ENCODE results near the gene PRR7.
"Not testable (repeated sequence)": the region's sequence is repeated elsewhere in the genome, so short reads cannot be mapped to it uniquely, and the experiment has no call there.

The PRR7 gene, protein sequence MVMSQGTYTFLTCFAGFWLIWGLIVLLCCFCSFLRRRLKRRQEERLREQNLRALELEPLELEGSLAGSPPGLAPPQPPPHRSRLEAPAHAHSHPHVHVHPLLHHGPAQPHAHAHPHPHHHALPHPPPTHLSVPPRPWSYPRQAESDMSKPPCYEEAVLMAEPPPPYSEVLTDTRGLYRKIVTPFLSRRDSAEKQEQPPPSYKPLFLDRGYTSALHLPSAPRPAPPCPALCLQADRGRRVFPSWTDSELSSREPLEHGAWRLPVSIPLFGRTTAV

DNA sequence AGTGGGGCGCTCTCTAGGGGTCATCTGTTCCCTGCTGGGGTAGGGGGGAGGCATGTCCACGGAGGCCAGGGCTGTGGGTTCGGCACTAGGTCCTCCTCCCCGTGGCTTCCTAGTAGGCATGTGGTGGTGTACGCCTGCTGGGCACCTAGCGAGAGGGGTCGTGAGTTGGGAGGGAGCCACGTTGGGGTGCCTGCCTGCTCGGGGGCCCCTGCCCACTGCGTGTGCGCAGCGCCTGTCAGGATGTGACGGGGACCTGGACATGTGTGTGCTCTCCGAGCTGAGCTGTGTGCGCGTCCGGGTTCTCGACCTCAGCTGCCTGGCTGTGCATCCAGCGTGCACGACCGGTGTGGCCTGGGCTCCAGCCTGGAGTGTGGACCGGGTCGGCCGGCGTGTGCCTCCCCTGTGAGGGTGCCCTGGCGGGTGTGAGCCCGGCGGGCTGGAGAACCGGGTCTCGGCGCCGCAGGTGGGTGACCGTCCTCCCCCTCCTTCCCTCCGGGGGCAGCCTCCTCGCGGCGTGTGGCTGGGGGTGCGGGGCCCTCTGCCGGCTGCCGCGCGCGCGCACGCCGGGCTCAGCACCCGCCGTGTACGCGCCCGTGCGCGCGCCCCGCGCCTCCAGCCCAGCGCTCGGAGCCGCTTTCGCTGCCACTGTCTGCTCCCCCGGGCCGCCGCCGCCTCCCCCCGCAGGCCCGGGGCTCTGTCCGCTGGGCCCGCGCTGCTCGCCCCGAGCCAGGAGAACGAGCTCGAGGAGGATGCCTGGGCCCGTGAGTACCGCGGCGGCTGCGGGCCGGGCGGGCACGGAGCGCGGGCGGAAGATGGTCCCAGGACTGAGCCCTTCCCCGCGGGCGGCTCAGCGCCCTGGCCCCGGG, at the start of gene PRR7:
TSS of gene PRR7 (plus strand) at position 615 of the 866 bp plus-strand sequence. CDS start 8,254 bp downstream, outside the sequence.
- peak; percentile 44 for DNase-seq

DNA sequence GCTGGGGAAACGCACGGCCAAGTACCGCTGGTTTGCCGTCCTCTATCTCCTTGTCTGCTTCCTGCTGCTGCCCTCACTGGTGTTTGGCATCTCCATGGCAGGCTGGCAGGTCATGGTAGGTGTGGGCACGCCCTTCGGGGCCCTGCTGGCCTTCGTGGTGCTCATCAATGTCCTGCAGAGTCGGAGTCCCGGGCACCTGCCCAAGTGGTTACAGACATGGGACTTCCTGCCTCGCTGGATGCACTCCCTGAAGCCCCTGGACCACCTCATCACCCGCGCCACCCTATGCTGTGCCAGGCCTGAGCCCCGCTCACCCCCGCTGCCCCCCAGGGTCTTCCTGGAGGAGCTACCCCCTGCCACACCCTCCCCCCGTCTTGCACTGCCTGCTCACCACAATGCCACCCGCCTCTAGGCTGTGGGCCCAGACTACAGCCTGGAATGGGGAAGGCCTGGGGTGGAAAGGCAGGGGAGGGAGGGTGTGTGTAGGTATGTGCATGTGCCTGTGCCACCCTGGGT, 48.7 kb upstream of the PRR7 start:
- no peak for DNase-seq

GRCh38 chr5:177399997-177400868, 46.4 kb upstream of the PRR7 start, which contains the start of gene PFN3:
TSS of gene PFN3 (minus strand) at chr5:177400661. CDS start at chr5:177400576, 85 bp downstream.
- no peak for DNase-seq

- DNase-seq, result peak; percentile 74
These were observed 44.2 kb upstream of the PRR7 start for GRCh38 chr5:177402271-177403043.

GRCh38 chr5:177403102-177403791, 43.4 kb upstream of the PRR7 start:
- DNase-seq, result peak; percentile 54

- peak; percentile 55 for DNase-seq
These were observed 42.6 kb upstream of the PRR7 start for GRCh38 chr5:177403792-177404640.

- DNase-seq, result no peak
These were observed 41.9 kb upstream of the PRR7 start for GRCh38 chr5:177404641-177405179.

- DNase-seq, result no peak
These were observed 41.3 kb upstream of the PRR7 start for GRCh38 chr5:177405312-177405711.

- no peak for DNase-seq
These were observed 40.8 kb upstream of the PRR7 start for GRCh38 chr5:177405805-177406204.

GRCh38 chr5:177409043-177409801, 37.4 kb upstream of the PRR7 start, which contains the start of gene F12:
TSS of gene F12 (minus strand) at chr5:177409564. CDS start at chr5:177409527, 37 bp downstream.
- DNase-seq, result no peak

DNA sequence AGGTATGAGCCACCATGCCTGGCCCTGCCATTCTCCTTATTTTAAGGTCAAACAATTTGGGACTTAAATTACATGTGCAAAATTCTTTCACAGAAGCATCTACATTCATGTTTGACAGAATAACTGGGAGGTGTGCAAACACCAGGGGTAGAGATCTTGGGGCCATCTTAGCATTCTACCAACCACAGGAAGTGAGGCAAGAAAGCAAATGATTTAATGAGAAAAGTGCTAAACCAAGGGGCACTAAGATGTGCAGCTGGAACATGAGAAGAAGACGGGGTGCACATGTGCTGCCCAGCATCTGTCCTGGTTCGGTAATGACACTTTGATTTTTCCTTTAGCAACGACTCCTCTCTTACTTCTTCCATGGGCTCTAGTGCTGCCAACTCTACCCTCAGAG, 36.0 kb upstream of the PRR7 start:
- no peak for DNase-seq

DNA sequence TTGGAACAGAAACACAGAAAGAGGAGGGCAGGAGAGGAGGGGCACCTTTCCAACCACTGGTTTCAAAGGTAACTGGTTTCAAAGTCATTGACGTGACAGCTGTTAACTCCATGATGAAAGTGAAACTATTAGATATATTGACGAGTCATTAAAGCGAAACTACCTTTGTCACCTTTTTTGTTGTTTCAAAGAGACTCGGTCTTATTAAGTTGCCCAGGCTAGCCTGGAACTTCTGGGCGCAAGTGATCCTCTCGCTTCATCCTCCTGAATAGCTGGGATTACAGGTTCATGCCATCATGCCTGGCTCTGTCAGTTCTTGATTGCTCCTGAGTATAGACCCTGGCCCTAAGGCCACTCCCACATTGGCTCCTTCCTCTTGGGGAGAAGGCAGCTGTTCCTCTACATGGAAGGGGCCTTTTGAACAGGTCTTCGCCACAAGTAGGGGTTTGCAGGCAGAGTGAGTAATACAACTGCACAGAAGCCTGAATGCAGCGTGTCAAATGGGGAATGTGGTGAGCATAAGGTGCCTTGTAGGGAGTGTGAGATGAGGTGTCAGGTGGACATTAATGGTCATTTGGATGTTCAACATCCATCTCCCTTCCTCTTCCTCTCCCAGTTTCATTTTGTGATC, 33.9 kb upstream of the PRR7 start:
- DNase-seq, result no peak

GRCh38 chr5:177414481-177414880, 32.1 kb upstream of the PRR7 start:
- no peak for DNase-seq

DNA sequence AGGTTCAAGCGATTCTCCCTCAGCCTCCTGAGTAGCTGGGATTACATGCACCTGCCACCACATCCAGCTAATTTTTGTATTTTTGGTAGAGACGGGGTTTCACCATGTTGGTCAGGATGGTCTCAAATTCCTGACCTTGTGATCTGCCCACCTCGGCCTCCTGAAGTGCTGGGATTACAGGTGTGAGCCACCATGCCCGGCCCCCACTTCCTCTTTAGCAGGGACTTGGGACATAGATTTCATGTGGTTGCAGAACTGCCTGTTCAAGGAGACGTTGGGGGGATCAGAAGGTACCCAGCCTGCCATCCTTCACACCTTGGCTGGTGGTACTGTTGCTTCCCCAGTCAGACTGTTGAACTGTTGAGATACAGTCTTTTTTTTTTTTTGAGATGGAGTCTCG, 29.5 kb upstream of the PRR7 start:
- DNase-seq, result not testable (repeated sequence)

DNA sequence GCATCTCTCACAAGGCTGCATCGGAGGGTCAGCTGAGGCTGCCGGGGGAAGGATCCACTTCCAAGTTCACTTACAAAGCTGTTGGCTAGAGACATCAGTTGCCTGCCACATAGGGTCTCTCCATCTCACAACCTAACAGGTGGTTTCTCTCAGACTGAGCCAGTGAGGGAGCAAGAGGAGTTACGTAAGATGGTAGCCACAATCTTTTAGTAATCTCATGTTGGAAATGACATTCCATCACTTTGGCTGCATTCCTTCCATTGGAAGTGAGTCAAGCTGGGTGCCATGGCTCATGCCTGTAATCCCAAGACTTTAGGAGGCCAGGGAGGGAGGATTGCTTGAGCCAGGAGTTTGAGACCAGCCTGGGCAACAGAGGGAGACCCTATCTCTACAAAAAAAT, 27.6 kb upstream of the PRR7 start:
- DNase-seq, result no peak

DNA sequence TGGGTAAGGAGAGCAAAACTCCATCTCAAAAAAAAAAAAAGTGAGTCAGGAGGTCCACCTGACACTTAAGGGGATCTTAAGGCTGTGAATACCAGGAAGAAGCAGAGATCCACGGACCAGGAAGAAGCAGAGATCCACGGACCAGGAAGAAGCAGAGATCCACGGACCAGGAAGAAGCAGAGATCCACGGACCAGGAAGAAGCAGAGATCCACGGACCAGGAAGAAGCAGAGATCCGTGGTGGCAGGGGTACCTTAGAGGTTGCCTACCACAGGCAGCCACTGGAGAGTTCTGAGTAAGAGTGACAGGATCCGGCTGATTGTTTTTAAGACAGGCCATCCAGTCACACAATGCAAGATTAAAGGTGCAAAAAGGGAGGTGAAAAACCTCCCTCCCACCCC, 26.1 kb upstream of the PRR7 start:
- not testable (repeated sequence) for DNase-seq

- no peak for DNase-seq
These were observed 25.4 kb upstream of the PRR7 start for GRCh38 chr5:177421062-177421798.

DNA sequence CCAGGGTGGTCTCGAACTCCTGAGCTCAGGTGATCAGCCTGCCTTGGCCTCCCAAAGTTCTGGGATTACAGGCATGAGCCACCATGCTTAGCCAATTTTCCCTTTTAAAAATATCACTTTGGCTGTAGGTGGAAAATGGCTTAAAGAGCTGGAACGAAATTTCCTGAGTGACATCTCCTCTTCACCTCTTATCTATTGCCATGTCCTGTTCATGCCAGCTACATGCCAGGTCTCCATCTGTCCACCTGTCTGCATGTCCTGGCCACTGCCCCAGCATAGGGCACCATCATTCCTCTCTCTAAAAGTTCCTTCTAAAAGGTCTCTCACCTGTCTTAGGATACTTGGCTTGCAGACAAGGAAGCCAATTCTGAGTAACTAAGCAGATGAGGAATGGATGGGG, 22.9 kb upstream of the PRR7 start:
- DNase-seq, result no peak

Data from NCI-H2171 treated with DMSO at 0.1 percent for 48 hours (cell line).